ENCODE results near the gene CHRNB1. TPM values are rescaled to one million over a fixed set of nuclear protein-coding genes. Genes with fewer than 3 reads are reported as not detected.

CHRNB1 gene
- total RNA-seq, 1 experiment from 2014 or later = 12.7 TPM

- no peak overlapping the region for H3K4ac ChIP-seq (ENCODE audit: low read depth, low read length)
Measured at GRCh38 chr17:7493941-7494340, 49.1 kb downstream of the CHRNB1 start.

More at GRCh38 chr17:7493941-7494340, 49.1 kb downstream of the CHRNB1 start:
- H2BK120ac ChIP-seq (ENCODE audit: low read depth, low read length, poor library complexity, severe bottlenecking) = no peak overlapping the region
- no peak overlapping the region for H4K8ac ChIP-seq (replicated peaks; ENCODE audit: insufficient read length, low read depth, low read length)
- H3T11ph ChIP-seq (ENCODE audit: low read length) = no peak overlapping the region
- no peak overlapping the region for H2BK12ac ChIP-seq (ENCODE audit: insufficient read length, low read depth, low read length)
- H3K4me3 Mint-ChIP-seq = no peak overlapping the region
- no peak overlapping the region for H3K23ac ChIP-seq (ENCODE audit: insufficient read length, low read depth, low read length)
- H3K27me3 ChIP-seq (ENCODE audit: insufficient read depth, low read length) = no peaks in the 10 kb centered on the region
- H3K36me3 Mint-ChIP-seq (ENCODE audit: insufficient read depth in 1 of 3, low read depth in 3 of 3) = peaks cover 55 to 80% (median 63%) of the 10 kb centered on the region in 3 experiments
- H3K9ac ChIP-seq (ENCODE audit: extremely low read depth, insufficient read length, low read length) = no peak overlapping the region
- no peak overlapping the region for H2AK5ac ChIP-seq (ENCODE audit: insufficient read length, low read length)
- H2BK5ac ChIP-seq (ENCODE audit: insufficient read length, low read length) = no peak overlapping the region
- H4K5ac ChIP-seq (ENCODE audit: insufficient read length, low read depth, low read length) = no peak overlapping the region
- H3K23me2 ChIP-seq (ENCODE audit: insufficient read length, low read depth, low read length, poor library complexity, severe bottlenecking) = no peaks in the 10 kb centered on the region
- no peak for DNase-seq
- WGBS (ENCODE audit: extremely low coverage, insufficient read length, low lambda C conversion rate) = no CpG with 5 or more reads among the region's 3 CpGs
- H2BK20ac ChIP-seq (ENCODE audit: low read depth, low read length, poor library complexity, severe bottlenecking) = no peak overlapping the region
- peaks cover 6 to 11% of the 10 kb centered on the region in 2 experiments for H3K4me1 Mint-ChIP-seq
- no peak overlapping the region for H3K18ac ChIP-seq (ENCODE audit: insufficient read length, low read depth, low read length)
- H2AFZ ChIP-seq (ENCODE audit: low read length) = no peak overlapping the region
- no peaks in the 10 kb centered on the region for H3K4me1 ChIP-seq (ENCODE audit: insufficient read depth, low read length)
- no peak overlapping the region for H3K14ac ChIP-seq (ENCODE audit: insufficient read depth, low read length)
- H4K91ac ChIP-seq (ENCODE audit: insufficient read length, low read depth, low read length) = no peak overlapping the region
- peaks cover 48% of the 10 kb centered on the region for H3K79me2 ChIP-seq (ENCODE audit: insufficient read depth, low read length)
- TF ChIP-seq CTCF (conservative IDR thresholded peaks at IDR 0.05) = no peak
- H3K9me3 Mint-ChIP-seq = no peaks in the 10 kb centered on the region
- no peak overlapping the region for H3K56ac ChIP-seq (ENCODE audit: insufficient read length, low read depth, low read length)
- H3K27ac ChIP-seq (ENCODE audit: insufficient read length, low read depth, low read length) = no peak overlapping the region
- H3K27me3 Mint-ChIP-seq (ENCODE audit: low read depth) = no peaks in the 10 kb centered on the region
- H4K20me1 ChIP-seq (ENCODE audit: control insufficient read depth, insufficient read depth, insufficient read length) = peaks cover 2% of the 10 kb centered on the region
- H2BK15ac ChIP-seq (ENCODE audit: low read depth, low read length) = no peak overlapping the region
- H3K79me1 ChIP-seq (ENCODE audit: insufficient read depth, low read depth, low read length, poor library complexity, severe bottlenecking) = peaks cover 8% of the 10 kb centered on the region
- no peaks in the 10 kb centered on the region for H3K9me3 ChIP-seq (ENCODE audit: control insufficient read depth, low read depth, low read length)
- 0 out of 7 replicates have a peak overlapping the region, but pooled peaks of 1 of the 3 experiments have one; percentile 68 for H3K27ac Mint-ChIP-seq
- no peak overlapping the region for H3K4me2 ChIP-seq (ENCODE audit: insufficient read depth, insufficient read length, low read length)
